WTC11 (cell line): ENCODE measurements around the gene PCBP3.

Experiments used
- ATF1 ChIP-seq: sonication (generic); formaldehyde crosslinking; IDR thresholded peaks from 2 replicates; pipeline ENCODE4 v1.8.1; 2023; ENCODE audit warnings: mild to moderate bottlenecking, moderate library complexity, missing genetic modification reagents
- CTCF ChIP-seq: fragments of 200-600 bp; IDR thresholded peaks from 2 replicates; pipeline ENCODE4 v1.8.0; 2022; ENCODE audit warnings: antibody characterized with exemption
- ETV6 ChIP-seq: sonication (generic); formaldehyde crosslinking; IDR thresholded peaks from 2 replicates; pipeline ENCODE4 v1.8.1; 2022; ENCODE audit warnings: mild to moderate bottlenecking, missing genetic modification reagents
- FOXP1 ChIP-seq: sonication (generic); formaldehyde crosslinking; IDR thresholded peaks from 2 replicates; pipeline ENCODE4 v1.8.0; 2022; ENCODE audit warnings: missing genetic modification reagents, mild to moderate bottlenecking, moderate library complexity, borderline replicate concordance
- IRF2 ChIP-seq: sonication (generic); formaldehyde crosslinking; IDR thresholded peaks from 2 replicates; pipeline ENCODE4 v1.8.0; 2022; ENCODE audit warnings: low read depth, missing genetic modification reagents, borderline replicate concordance
- JUN ChIP-seq: sonication (generic); formaldehyde crosslinking; IDR thresholded peaks from 2 replicates; pipeline ENCODE4 v1.8.0; 2023; ENCODE audit warnings: mild to moderate bottlenecking, missing genetic modification reagents
- MLX ChIP-seq: sonication (generic); formaldehyde crosslinking; IDR thresholded peaks from 2 replicates; pipeline ENCODE4 v1.8.1; 2023; ENCODE audit warnings: mild to moderate bottlenecking, missing genetic modification reagents, moderate library complexity
- USF2 ChIP-seq: sonication (generic); formaldehyde crosslinking; IDR thresholded peaks from 2 replicates; pipeline ENCODE4 v1.8.1; 2023; ENCODE audit warnings: mild to moderate bottlenecking, missing genetic modification reagents, moderate library complexity
- ZNF138 ChIP-seq: sonication (generic); formaldehyde crosslinking; conservative IDR thresholded peaks from 2 replicates; pipeline ENCODE4 v1.8.1; 2022; ENCODE audit warnings: mild to moderate bottlenecking, moderate library complexity, missing genetic modification reagents

- no peak for TF ChIP-seq FOXP1 (CRISPR knock-in tag)
- TF ChIP-seq ETV6 (CRISPR knock-in tag): no peak
- TF ChIP-seq ATF1 (CRISPR knock-in tag): no peak
- TF ChIP-seq IRF2 (CRISPR knock-in tag): no peak
- TF ChIP-seq JUN (CRISPR knock-in tag): no peak
- TF ChIP-seq USF2 (CRISPR knock-in tag): no peak
- no peak for TF ChIP-seq ZNF138
- TF ChIP-seq CTCF: no peak
- no peak for TF ChIP-seq MLX (CRISPR knock-in tag)
These were observed 42.0 kb upstream of the PCBP3 start for GRCh38 chr21:45601551-45601950.
